Measurements from ENCODE around the gene STK36.

The STK36 gene

GRCh38 chr2:218720048-218721041 is 48.5 kb downstream of the STK36 start:
- H3K9me3 Mint-ChIP-seq (ENCODE audit: low read depth), result no peaks in the 10 kb centered on the region
- peaks cover 11% of the 10 kb centered on the region for H3K36me3 Mint-ChIP-seq
- H3K27me3 Mint-ChIP-seq, result no peaks in the 10 kb centered on the region
- no peak overlapping the region for H3K4me3 Mint-ChIP-seq
- no peak overlapping the region for H3K27ac Mint-ChIP-seq
- H3K4me1 Mint-ChIP-seq (ENCODE audit: low read depth), result peaks cover 26% of the 10 kb centered on the region

DNA sequence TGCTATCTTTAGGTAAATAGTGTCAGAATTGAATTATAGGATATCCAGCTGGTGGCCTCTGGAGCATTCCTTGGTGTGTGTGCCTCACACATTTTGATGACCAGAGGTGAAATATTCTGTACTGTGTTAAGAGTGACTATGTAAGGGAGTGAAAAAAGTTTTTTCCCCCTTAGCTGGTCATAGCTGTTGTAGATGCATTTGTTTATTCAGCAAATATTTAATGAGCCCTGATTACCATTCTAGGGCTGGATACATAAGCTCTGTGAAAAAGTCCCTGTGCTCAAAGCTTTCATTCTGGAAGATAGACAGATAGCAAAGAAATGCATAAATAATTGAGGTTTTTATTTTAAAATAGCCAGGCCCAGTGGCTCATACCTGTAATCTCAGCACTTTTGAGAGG is 49.6 kb downstream of the STK36 start:
- Mint-ChIP-seq H3K4me3 (no peak overlapping the region), H3K27me3 (no peaks in the 10 kb centered on the region), H3K4me1 (ENCODE audit: low read depth) (peaks cover 26% of the 10 kb centered on the region), H3K36me3 (peaks cover 15% of the 10 kb centered on the region), H3K27ac (no peak overlapping the region), H3K9me3 (ENCODE audit: low read depth) (peaks cover 6% of the 10 kb centered on the region)

GRCh38 chr2:218721934-218722333 is 50.0 kb downstream of the STK36 start:
- H3K36me3 Mint-ChIP-seq, result peaks cover 15% of the 10 kb centered on the region
- H3K9me3 Mint-ChIP-seq (ENCODE audit: low read depth), result peaks cover 6% of the 10 kb centered on the region
- no peaks in the 10 kb centered on the region for H3K27me3 Mint-ChIP-seq
- H3K4me3 Mint-ChIP-seq, result no peak overlapping the region
- H3K4me1 Mint-ChIP-seq (ENCODE audit: low read depth), result peaks cover 26% of the 10 kb centered on the region
- H3K27ac Mint-ChIP-seq, result no peak overlapping the region

DNA sequence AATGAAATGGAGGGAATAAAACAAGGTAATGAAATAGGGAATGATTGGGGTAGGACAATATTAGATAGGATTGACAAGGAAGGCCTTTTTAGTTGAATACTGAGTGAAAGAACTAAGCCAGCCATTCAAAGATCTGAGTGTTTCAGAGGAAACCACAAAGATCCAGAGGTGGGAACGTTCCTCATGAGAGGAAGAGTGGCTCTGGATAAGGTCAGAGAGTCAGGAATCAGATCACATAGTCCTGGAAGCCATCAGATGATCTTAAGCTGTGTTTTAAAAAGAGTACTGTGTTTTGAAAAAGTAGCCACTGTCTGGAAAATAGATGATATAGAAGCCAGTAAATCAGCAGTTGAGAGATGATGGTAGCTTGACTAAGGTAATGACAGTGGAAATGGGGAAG is 50.5 kb downstream of the STK36 start:
- Mint-ChIP-seq H3K9me3 (ENCODE audit: low read depth) (peaks cover 6% of the 10 kb centered on the region), H3K27ac (no peak overlapping the region), H3K36me3 (peaks cover 15% of the 10 kb centered on the region), H3K4me1 (ENCODE audit: low read depth) (peaks cover 23% of the 10 kb centered on the region), H3K4me3 (no peak overlapping the region), H3K27me3 (no peaks in the 10 kb centered on the region)

- Mint-ChIP-seq H3K9me3 (ENCODE audit: low read depth) (peaks cover 10% of the 10 kb centered on the region), H3K27ac (peak overlapping the region; percentile 24), H3K36me3 (peaks cover 17% of the 10 kb centered on the region), H3K4me1 (ENCODE audit: low read depth) (peaks cover 23% of the 10 kb centered on the region), H3K4me3 (no peak overlapping the region), H3K27me3 (no peaks in the 10 kb centered on the region)
These were observed 51.2 kb downstream of the STK36 start for GRCh38 chr2:218722876-218723785.

GRCh38 chr2:218726004-218726574 is 54.2 kb downstream of the STK36 start:
- H3K27me3 Mint-ChIP-seq, result no peaks in the 10 kb centered on the region
- no peak overlapping the region for H3K4me3 Mint-ChIP-seq
- peaks cover 15% of the 10 kb centered on the region for H3K36me3 Mint-ChIP-seq
- H3K4me1 Mint-ChIP-seq (ENCODE audit: low read depth), result peaks cover 19% of the 10 kb centered on the region
- H3K27ac Mint-ChIP-seq, result no peak overlapping the region
- H3K9me3 Mint-ChIP-seq (ENCODE audit: low read depth), result peaks cover 10% of the 10 kb centered on the region

- Mint-ChIP-seq H3K27ac (no peak overlapping the region), H3K4me3 (no peak overlapping the region), H3K27me3 (no peaks in the 10 kb centered on the region), H3K36me3 (peaks cover 20% of the 10 kb centered on the region), H3K9me3 (ENCODE audit: low read depth) (peaks cover 10% of the 10 kb centered on the region), H3K4me1 (ENCODE audit: low read depth) (peaks cover 20% of the 10 kb centered on the region)
These were observed 55.7 kb downstream of the STK36 start for GRCh38 chr2:218727502-218728165.

- no peaks in the 10 kb centered on the region for H3K27me3 Mint-ChIP-seq
- peaks cover 26% of the 10 kb centered on the region for H3K4me1 Mint-ChIP-seq (ENCODE audit: low read depth)
- no peak overlapping the region for H3K27ac Mint-ChIP-seq
- no peak overlapping the region for H3K4me3 Mint-ChIP-seq
- H3K36me3 Mint-ChIP-seq, result peaks cover 24% of the 10 kb centered on the region
- H3K9me3 Mint-ChIP-seq (ENCODE audit: low read depth), result peaks cover 10% of the 10 kb centered on the region
These were observed 57.8 kb downstream of the STK36 start for GRCh38 chr2:218729640-218730039.

GRCh38 chr2:218732052-218732760 is 60.3 kb downstream of the STK36 start:
- Mint-ChIP-seq H3K9me3 (ENCODE audit: low read depth) (peaks cover 3% of the 10 kb centered on the region), H3K27ac (no peak overlapping the region), H3K4me3 (no peak overlapping the region), H3K27me3 (no peaks in the 10 kb centered on the region), H3K36me3 (peaks cover 22% of the 10 kb centered on the region), H3K4me1 (ENCODE audit: low read depth) (peaks cover 26% of the 10 kb centered on the region)

DNA sequence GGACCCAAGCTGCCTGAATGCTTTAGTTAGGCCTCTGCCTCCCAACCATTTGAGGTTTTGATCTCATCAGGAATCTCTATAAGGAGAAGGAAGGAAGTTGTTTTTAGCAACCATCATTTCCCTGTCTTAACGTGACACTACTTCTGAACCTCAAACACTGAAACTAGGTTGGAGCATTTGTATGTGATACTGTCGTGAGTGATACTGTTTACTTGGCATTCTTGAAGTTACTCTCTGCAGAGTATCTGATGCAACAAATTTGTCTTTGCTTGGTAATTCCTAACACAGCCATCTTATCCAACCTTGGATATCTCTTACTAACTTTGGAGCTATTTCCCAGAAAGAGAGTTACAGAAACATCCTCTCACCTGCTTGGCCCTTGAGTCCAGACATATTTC is 60.9 kb downstream of the STK36 start:
- peaks cover 25% of the 10 kb centered on the region for H3K4me1 Mint-ChIP-seq (ENCODE audit: low read depth)
- peaks cover 20% of the 10 kb centered on the region for H3K36me3 Mint-ChIP-seq
- no peak overlapping the region for H3K27ac Mint-ChIP-seq
- H3K27me3 Mint-ChIP-seq, result no peaks in the 10 kb centered on the region
- peaks cover 1% of the 10 kb centered on the region for H3K9me3 Mint-ChIP-seq (ENCODE audit: low read depth)
- no peak overlapping the region for H3K4me3 Mint-ChIP-seq

DNA sequence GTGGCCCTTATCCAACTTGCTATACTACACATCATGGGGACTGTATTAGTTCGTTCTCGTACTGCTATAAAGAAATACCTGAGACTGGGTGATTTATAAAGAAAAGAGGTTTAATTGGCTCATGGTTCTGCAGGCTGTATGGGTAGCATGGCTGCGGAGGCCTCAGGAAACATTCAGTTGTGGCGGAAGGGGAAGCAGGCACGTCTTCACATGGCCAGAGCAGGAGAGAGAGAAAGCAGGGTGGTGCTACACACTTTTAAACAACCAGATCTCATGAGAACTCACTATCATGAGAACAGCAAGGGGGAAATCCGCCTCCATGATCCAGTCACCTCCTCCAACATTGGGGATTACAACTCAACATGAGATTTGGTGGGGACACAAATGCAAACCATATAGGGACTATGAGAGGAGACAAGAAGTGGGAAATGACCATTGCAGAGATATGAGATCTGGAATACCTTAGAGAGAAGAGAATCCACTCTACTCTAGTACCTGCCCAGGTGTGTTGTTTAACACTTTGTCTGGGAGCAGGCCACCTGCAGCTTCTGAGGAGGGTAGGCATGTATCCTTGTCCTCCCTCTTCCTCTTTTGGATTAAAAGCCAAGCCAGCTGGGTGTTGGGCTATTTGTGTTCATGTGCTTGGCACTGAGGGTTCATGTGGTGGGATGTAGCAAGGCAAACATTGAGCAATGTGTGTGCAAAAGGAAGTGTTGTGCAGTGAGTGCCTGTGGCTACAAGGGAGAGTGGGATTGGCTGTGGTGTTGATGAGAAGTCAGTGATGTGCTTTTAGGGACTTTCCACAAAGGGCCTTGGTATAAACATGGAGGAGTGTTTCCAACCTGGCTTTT is 61.5 kb downstream of the STK36 start:
- peaks cover 23% of the 10 kb centered on the region for H3K36me3 Mint-ChIP-seq

DNA sequence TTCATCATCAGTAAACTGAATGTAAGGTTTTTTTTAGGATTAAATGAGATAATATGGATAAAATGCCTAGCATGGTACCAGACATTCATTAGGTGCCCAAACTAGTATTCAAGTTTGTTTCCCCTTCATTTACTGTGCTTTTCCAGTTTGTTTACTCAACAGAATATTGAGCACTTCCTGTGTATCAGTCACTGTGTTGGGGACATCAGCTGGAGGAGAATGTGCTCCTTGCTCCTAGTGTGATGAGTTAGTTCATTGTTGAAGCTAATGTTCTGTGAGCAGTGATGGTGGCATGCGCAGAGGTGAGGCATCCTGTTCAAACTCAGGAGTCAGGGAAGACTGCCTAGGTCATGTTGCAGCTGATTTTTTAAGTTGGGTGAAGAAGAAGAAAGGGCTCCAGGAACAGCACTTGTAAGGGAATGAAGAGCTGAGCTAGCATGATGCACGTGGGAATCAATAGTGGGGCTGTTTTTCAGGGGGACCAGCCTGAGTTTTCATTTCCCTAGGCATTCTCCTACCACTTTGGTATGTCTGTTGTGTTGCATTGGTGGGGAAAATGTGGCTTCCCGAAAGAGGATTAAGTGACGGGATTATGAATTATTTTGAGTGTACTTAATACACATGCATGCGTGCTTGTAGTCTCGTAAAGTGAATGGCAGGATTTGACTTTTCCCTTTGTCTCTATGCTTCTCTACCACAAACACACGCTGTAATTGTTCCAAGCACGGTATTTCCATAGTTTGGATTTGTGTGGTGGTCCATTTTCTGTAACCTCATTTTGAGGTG is 62.5 kb downstream of the STK36 start:
- Mint-ChIP-seq H3K27me3 (no peaks in the 10 kb centered on the region), H3K9me3 (ENCODE audit: low read depth) (no peaks in the 10 kb centered on the region), H3K4me1 (ENCODE audit: low read depth) (peaks cover 25% of the 10 kb centered on the region), H3K27ac (no peak overlapping the region), H3K36me3 (peaks cover 24% of the 10 kb centered on the region), H3K4me3 (no peak overlapping the region)

More for the DNA sequence above, 61.5 kb downstream of the STK36 start:
- H3K4me3 Mint-ChIP-seq, result no peak overlapping the region
- no peaks in the 10 kb centered on the region for H3K9me3 Mint-ChIP-seq (ENCODE audit: low read depth)
- H3K27ac Mint-ChIP-seq, result no peak overlapping the region
- H3K27me3 Mint-ChIP-seq, result no peaks in the 10 kb centered on the region
- peaks cover 25% of the 10 kb centered on the region for H3K4me1 Mint-ChIP-seq (ENCODE audit: low read depth)

All from activated naive CD8-positive, alpha-beta T cell (primary cell).